Right hindlimb (tissue), 1 donor: Measurements from ENCODE around the gene DPM3.
"Not testable (repeated sequence)": the region's sequence is repeated elsewhere in the genome, so short reads cannot be mapped to it uniquely, and the experiment has no call there.

Experiments used
- DNase-seq: peaks from one replicate; pipeline ENCODE4 v3.0.0-alpha.2; 2018

Gene DPM3

DNA sequence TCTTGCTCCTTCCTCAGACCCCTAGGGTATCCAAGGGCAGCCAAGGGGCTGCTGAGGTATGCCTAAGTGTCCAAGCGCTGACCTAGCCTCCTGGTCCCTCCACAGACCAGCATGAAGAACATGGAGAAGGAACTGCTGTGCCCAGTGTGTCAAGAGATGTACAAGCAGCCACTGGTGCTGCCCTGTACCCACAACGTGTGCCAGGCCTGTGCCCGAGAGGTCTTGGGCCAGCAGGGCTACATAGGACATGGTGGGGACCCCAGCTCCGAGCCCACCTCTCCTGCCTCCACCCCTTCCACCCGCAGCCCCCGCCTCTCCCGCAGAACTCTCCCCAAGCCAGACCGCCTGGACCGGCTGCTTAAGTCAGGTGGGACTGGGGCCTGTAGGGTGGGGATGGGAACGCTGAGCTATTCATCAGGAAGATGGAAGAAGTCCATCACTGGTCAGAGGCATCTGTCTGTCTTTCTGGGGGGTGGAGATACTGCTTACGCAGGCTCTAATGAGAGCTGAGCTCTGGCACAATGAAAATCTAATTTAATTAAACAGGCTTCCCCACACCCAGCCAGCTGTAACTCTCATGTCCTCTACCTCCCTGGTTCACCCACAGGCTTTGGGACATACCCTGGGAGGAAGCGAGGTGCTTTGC lies 35.1 kb upstream of the DPM3 start:
- no peak for DNase-seq

DNA sequence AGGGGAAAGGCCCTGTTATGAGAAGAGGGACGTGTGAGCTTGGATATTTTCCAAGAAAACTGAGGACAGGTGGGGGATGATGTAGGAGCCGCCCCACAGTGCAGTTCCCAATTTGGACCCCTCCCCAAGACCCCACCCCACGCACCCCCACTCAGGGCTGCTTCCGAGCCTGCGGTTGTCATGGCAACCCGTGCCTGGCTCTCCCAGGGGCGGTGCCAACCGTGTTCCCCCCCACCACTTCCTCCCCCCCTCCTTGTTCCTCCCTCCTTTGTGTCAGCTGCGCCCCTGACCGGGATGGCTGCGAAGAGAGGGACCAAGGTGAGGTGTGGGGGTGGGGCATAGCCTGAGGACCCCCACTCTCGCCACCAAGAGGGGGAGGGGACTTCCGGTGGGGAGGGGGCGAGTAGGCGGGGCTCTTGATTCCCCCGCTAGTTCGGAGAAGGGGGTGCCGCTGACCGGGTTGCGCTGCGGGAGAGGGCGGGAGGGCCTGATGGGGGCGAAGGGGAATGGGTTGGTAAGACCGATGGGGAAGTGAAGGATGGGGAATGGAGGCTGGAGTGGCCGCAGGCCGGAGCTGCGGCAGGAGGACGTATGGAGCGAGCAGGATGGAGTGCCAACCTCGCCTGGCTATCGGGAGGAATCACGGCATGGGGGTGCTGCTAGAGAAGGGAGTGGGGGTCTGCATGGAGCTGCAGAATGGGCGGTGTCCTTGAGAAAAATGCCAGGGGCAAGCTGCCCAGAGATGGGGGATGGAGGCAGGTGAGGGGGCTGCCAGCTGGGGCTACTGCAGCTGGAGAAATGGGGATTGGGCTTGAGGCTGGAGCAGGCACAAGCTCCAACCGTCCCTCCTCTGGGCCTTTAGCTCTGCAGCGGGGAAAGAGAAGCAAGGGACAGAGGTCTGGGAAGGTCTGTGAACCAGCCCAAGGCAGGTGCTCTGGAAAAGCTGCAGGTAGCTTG lies 34.3 kb upstream of the DPM3 start:
- DNase-seq, result peak; percentile 52

DNA sequence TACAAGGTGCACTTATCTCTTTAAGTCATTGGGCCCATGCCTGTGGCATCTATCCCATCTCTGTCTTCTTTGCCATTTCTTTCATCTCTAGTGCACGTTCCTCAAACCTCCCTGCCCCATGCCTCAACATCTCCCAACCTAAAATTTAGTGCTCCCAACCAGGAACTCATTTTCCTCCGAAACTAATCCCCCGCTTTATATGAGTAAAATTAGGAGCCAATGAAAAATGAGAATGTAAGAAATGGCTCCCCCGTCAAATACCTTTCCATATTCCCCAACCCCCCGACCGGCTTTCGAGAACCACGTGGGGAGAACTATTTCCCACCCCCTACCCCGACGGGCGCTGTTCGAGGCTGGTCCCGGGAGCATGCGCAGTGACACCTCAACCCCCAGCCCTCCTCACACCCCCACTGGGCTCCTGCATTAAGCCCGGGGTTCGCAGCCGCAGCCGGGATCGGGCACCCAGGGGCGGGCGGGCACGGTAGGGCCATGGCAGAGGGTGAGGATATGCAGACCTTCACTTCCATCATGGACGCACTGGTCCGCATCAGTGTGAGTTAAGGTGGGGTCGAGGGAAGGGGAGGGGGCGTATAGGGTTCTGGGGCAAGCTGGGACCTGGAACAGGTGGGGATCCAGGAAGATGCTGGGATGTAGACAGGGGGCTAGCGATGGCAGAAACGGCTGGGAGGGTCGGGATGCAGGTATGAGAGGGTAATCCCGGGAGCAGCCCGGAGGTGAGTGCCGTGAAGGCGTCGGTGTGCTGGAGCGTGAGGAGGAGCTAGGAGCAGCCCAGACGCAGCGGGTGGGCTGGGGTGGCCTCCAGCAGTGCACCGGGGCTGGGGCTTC lies 33.4 kb upstream of the DPM3 start, which contains the start of gene TRIM46:
Gene TRIM46, plus strand, starts transcription at position 372 of the 846 bp plus-strand sequence. Its CDS starts 118 bp downstream, at position 490.
- peak; percentile 52 for DNase-seq

DNA sequence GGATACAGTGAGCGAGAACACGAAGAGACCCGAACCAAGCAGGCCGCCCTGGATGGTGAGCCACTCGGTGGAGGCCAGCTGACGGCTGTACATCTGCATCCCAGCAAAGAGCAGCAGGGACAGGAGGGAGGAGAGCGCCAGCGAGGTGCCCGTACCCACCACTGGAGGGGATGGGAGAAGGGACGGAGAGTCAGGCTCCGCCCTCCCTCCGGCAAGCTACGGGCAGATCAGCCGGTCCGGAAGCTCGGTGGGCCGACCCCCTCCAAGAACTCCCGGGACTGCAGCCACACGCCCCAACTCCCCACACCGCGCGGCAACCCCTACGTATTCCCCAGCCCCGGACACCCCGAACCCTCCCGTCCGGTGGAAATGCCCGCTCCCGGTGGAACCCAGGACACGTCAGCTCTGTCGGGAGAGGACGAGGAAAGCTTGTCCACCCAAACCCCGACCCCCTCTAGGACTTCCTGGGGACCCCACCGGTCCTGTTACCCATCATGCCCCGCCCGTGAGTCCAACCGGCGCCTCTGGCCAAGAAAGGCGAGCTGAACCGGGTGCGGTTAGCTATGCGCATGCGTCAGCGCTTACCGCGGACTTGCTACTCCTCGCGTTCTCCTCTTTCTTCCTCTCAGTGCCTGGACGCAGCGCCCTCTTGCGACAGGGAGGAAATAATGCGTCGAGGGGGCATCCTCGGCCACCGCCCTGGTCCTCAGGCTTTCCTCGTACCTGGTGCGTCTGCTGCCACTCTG lies 32.6 kb upstream of the DPM3 start, which contains the start of gene KRTCAP2:
Gene KRTCAP2, minus strand, starts transcription at position 573 of the 746 bp plus-strand sequence. Its CDS starts 80 bp downstream, at position 493.
- DNase-seq, result peak; percentile 96

DNA sequence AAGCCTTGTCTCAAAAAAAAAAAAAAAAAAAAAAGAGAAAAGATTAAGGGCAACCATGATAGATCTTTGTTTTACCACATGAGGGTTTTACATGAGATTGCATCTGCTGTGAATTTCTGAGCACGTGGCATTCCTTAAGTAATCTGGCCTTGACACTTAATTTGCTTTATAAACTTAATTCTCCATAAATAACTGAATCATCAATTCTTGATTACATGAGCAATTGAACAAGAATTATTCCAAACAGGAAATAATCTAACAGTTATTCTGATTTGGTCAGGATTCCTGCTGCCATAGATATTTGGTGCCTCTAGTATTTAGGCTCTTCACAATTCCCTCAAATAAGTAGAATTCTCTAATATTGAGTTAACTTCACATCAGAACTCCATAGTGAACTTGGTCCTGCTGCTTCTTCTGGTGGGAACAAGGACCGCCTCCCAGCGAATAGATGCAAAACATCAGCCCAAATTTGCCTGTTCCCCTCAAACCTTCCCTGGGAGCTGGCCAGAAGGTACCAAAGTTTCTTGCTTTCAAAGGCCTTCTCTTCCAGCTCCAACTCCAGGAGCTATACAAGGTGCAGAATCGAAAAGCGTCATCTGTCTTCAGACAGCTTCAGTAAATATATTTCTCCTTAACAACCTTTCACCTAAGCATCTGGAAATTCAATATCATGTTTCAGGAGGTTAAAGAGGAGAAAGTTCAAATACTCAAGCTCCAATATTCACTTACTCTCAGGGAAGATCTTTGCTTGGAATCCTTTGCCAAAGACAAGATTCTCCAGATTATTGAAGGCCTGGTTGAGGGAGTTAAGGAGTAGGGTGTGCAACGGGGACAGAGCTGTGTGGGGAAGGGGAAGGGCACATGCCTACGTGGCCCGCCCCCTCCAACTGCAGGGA lies 31.8 kb upstream of the DPM3 start:
- no peak for DNase-seq

DNA sequence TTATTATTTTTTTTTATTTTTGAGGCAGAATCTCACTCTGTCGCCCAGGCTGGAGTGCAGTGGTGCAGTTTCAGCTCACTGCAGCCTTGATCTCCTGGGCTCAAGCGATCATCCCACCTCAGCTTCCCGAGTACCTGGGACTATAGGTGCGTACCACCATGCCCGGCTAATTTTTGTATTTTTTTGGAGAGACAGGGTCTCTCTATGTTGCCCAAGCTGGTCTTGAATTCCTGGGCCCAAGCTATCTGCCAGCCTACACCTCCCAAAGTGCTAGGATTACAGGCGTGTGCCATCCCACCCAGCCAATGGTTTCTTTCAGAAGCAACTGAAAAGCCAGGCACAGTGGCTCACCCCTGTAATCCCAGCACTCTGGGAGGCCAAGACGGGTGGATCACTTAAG lies 30.5 kb upstream of the DPM3 start:
- DNase-seq, result no peak

DNA sequence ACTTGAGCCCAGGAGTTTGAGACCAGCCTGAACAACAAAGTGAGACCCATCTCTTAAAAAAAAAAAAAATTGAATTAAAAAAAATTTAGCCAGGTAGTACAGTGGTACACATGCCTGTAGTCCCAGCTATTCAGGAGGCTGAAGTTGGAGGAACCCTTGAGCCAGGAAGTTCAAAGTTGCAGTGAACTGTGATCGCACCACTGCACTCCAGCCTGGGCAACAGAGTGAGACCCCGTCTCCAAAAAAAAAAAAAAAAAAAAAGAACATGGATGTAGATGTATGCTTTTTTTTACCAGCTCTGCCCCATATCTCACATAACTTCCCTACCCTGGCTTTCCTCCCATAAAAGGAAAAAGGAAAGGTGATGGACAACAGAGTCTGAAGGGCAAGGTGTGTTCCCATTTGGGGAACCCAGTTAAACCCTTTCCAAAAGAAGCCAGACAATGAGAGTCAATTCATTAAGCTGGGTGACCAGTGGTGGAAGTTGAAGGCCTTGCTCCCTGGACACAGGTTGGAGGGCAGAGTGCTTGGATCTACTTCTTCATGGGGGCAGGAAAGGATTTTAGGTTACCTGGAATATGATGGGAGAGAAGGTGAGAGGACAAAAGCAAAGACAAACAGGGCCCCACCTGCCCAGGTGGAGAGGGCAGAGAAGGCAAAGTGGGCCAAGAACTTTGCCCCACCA lies 29.9 kb upstream of the DPM3 start:
- no peak for DNase-seq

DNA sequence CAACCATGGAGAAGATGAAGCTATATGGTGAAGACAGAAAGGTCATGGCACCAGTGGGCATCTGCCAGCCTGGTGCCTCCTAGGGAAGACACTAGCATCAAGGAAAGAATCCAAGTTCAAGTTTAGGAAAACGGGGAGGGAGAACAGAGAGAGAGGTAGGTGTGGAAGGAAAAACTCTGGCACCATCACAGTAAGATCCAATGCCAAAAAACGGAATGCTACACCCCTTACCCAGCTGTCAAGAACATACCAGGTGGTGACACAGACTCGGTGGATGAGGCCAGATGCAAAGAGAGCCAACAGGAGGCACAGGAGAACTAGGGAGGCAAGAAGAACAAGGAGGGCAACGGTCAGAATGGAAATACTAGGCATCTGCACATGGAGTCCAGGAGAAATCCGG lies 29.2 kb upstream of the DPM3 start:
- no peak for DNase-seq

DNA sequence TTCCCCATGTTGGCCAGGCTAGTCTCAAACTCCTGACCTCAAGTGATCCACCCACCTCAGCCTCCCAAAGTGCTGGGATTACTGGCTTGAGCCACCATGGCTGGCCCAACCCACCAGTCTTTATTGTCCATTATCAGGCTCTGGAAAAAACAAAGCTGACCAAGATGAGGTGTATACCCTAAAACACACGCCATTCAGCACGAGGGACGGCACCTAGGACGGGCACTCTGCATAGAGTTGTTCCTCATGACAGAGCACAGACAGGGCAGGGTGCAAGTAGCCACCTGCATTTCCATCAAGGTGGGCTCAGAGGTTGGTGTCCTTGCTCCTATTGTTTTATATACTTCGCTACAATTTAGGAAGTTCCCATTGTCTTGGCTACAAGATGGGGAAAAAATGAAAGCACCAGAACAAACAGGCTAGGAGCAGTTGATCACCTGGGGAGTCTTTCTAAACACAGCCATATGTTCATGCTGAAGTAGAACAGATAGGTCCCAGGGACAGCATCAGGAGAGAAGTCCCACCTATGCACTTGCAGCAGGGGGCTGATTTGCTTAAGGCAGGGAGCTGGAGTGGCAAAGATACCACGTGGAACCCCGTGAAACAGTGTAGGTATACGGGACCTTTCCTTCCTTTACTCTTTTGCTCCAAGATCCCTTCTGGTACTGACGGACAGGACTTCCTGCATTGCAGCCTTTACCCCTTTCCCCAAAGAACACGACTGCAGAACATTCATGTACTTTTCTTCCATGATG lies 28.3 kb upstream of the DPM3 start:
- no peak for DNase-seq

DNA sequence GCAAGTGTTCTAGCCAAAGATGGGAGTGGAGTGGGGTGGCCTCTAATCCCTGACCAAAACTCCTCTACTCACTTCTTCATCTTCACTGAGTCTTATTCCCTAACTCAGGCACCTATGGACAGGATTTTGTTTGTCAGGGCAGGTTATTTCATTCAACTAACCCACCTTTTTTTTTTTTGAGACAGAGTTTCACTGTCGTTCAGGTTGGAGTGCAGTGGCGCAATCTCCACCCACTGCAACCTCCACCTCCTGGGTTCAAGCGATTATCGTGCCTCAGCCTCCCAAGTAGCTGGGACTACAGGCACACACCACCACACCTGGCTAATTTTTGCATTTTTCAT lies 27.7 kb upstream of the DPM3 start:
- DNase-seq, result not testable (repeated sequence)

DNA sequence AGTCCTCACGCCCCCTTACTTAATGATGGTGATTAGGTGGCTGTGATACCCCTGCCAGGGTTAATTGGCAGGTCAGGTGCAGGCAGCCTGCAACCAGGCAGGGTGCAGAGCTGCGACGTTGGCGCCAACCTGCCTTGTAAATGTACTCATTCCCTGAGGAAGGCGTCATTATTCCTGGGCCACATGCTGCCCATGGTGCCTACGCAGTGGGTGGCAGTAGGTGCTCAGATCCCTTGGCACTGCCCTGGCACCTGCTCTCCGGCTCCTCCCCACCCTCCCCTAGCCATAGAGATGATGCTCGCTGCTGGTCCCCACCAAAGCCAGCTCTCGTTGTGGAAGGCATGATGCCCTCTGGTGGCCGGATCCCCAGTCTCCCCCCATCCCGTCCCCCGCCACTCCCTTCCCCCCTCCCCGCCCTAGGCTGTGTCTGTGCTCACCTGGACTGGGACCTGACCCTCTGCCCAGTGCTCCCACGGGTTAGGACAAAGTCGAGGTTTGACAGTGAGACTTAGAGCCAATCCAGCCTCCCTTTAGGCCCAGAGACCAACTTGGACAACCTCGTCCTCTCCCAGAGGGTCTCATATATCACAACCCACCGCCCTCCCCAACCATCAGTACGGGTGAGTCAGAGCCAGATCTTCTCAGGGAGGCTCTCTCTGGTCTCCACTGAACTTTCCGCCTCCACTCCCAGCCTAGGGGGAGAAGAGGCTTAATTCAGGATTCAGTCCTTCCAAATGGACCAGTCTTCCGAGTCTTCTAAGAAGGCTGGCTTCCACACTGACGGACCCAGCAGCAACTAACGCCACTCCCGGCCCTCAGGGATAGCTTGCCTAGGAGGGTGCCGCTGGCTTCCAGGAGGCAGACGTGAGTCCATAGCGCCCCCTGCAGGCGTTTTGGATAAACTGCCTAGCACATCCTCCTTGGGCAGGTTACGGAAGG lies 27.1 kb upstream of the DPM3 start:
- DNase-seq, result peak; percentile 84

DNA sequence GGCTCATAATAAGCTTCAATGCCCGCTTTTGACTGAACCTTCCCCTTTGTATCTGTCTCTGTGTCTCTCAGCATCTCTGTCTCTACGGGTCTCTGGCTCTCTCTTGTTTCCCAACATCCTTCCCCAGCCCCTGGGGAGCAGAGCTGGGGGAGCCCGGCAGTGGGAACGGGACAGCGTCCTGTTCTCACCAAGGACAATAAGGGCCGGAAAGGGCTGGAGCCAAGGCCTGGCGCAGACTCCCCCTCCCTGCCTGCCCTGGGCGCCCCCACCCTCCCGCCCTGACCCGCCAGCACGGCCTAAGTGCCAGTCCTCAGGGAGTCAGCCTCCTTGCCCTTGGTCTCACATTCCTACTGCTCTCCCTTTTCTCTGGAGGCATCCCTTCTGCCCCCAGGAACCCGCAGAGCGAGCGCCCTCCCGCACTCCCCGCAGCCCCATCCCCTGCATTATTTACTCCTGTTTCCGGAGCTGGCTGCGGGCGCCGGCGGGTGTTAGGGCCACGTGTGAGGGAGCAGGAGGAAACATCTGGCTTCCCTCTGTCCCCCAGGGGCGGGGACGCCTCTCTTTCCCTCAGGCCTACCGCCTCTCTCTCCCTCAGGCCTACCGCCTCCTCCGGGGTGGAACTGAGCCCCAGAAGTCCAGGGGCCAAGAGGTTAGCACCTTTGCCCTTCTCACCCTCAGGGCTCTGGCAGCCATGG lies 26.3 kb upstream of the DPM3 start:
- DNase-seq, result peak; percentile 74

DNA sequence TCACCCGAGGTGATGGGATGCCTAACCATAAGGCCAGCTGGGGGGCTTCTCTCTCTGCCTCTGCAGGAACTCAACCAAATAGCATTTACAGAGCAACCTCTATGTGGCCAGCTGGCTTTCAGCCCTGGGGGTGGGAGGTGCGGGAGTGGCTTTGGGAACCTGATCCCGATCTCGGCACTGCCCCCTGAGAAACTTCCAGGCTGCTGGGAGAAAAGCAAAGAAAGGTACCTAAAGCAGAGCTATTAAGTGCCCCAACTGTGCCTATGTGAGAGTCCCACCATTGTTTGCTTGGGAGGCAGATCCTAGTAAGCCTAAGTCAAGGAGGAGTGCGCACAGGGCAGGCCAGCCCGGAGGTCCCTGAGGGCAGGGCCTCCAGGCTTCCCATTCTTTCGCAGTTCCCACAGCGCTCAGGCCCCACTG lies 25.7 kb upstream of the DPM3 start:
- peak; percentile 48 for DNase-seq

DNA sequence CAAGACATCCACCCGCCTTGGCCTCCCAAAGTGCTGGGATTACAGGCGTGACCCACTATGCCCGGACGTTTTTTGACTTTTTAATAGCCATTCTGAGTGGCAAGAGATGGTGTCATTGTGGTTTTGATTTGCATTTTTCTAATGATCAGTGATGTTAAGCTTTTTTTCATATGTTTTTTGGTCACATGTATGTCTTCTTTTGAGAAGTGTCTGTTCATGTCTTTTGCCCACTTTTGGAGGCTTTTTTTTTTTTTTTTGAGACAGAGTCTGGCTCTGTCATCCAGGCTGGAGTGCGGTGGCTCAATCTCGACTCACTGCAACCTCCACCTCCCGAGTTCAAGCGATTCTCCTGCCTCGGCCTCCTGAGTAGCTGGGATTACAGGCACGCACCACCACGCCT lies 24.3 kb upstream of the DPM3 start:
- not testable (repeated sequence) for DNase-seq

DNA sequence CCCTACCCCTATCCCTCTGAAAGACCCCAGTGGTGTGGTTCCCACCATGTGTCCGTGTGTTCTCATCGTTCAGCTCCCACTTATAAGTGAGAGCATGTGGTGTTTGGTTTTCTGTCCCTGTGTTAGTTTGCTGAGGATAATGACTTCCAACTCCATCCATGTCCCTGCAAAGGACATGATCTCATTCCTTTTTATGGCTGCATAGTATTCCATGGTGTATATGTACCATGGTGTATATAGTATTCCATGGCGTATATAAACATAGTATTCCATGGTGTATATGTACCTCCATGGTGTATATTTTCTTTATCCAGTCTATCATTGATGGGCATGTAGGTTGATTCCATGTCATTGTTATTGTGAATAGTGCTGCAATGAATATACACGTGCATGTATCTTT lies 23.5 kb upstream of the DPM3 start:
- not testable (repeated sequence) for DNase-seq

DNA sequence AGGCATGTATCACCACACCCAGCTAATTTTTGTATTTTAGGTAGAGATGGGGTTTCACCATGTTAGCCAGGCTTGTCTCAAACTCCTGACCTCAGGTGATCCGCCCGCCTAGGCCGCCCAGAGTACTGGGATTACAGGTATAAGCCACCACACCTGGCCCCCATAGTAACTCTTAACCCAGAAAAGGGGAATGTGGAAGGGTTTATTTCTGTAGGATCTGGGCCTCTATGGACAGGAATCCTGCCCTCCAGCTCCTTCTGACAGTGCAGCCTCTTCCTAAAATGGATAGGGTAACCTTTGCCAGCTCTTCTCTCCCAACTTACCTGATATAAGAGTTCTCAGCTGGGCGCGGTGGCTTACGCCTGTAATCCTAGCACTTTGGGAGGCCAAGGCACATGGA lies 22.3 kb upstream of the DPM3 start:
- DNase-seq, result not testable (repeated sequence)

DNA sequence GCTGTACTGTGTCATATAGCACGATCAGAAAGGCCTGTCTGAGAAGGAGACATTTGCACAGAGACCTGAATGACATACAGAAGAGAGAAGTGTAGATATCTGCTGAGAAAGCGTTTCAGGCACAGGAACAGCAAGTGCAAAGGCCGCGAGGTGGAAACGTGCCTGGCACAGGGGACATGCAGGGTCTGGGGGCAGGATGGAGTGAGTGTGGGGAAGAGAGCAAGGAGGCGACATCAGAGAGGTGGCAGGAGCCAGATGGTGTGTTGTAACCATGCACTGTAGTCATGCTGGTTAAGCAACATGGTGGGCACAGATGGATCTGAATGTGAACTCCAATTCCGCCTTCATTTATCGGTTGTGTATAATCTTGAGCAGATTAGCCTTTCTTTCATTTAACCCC lies 19.8 kb upstream of the DPM3 start:
- DNase-seq, result no peak

DNA sequence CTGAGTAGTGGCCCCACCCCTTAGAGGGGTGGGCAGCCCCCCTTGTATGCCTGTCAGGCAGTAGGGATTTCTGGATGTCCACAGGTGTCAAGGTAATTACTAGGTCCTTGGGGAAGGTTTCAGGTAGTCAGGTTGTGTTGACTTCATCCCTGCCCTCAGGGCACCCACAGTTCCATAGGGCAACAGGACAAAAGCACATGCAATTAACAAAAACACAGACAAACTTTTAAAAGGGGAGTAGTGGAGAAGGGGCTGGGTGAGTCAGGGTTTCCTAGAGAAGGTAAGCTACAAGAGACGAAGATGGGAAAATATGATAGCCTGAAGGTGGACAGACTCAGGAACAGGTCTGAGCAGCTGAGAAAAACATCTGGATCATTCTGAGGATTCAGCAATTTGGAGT lies 18.7 kb upstream of the DPM3 start:
- no peak for DNase-seq
